B cell (primary cell): ENCODE results near the gene DDRGK1.

Experiments used
- CTCF ChIP-seq: fragments of 200-600 bp; IDR thresholded peaks from one replicate; pipeline ENCODE4 v1.8.0; 2022; ENCODE audit warnings: antibody characterized with exemption, mild to moderate bottlenecking
- EZH2 ChIP-seq: IDR thresholded peaks from 2 replicates; pipeline ENCODE4 v1.6.1; 2012; ENCODE audit warnings: borderline replicate concordance, low read depth, mild to moderate bottlenecking, moderate library complexity, low read length; ENCODE audit not compliant: insufficient read depth, poor library complexity, severe bottlenecking

GRCh38 chr20:3226864-3227263, 22.4 kb upstream of the DDRGK1 start:
- TF ChIP-seq CTCF (no peak), EZH2 (no peak)
